Stimulated activated CD4-positive, alpha-beta T cell treated with anti-CD3 and anti-CD28 coated beads, Interleukin-2, amount 100 ng/mL, for 48 hours (primary cell): ENCODE measurements around the gene SLC25A28.

Experiments
- DNase-seq, 2 donors: peaks; one replicate each; pipeline ENCODE4 v3.0.0-alpha.2; 2020

Gene SLC25A28

DNA sequence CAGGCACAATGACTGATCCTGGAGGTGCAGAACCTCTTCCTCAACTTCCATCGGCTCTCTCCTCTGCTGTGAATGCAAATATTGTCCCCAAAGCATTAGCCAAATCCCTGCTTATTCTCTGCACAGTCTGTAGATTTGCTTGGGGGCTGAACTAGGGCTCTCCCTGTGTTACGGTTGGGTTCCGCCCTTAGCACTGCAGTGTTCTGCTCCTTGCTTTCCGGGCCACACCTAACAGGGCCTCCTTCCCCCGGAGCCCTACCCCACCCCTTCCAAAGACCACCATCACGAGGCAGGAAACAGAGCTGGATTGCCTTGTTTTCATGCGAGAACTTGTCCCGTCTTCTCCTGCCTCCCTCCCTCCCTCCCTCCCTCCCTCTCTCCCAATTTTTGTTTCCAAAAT is 36.6 kb downstream of the SLC25A28 start:
- DNase-seq = no peak

DNA sequence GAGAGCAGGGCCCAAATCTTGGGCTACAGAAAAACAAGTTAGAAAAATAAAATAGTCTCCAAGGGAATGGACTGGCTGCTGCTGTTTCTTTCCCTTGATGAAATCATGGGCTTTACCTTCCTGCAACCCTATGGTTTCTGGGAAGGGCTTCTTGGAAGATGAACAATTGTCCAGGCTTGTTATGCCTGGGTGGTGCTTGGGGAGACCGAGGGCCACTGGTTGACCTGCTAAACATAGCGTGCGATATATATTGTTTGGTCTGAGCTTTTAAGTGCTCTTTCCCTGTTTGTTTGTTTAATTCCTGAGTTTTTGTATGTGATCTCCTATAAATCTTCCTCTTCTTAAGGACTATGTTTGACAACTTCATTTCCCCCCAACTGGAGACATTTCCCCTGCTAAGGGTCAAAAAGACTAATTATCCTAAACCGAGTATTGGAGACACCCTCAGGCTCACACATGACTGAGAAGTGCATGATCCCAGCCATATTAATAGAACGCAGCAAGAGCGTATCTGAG is 37.9 kb downstream of the SLC25A28 start:
- no peak for DNase-seq

DNA sequence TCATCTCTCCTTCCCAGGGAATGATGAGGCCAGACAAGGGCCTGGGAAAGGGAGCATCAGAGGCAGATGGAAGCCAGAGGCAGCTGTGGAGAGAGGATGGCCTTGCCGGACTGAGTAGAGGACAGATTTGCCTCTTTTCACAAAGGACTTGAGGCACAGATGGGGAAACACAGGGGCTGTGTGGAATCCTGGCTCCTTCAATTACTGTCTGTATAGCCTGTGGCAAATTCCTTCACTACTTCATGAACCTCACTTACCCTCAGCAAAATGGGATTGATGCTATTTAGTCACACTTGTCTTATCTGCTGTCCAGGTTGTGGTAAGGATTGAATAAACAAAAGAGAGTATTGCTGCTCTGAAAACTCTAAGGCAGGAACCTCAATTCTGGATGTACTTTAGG is 40.3 kb downstream of the SLC25A28 start:
- DNase-seq = no peak

DNA sequence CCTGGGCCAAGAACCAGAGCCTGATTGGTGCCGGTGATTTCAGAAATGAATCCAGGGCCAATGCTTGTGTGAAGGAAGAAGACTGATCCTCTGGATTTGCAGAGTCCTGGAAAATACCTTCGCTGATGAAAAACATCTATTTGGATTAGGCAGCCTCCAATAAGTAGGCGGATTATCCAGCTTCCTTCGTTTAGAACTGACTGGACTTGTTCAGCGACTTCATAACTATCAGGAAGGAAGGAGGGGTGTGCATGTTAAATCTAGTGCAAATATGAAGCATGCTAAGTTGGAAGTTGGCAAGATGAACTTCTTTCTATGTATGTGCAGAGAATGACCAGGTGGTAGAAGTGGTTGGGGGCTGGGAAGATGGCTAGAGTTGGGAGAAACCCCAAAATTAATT is 46.4 kb downstream of the SLC25A28 start:
- no peak for DNase-seq

DNA sequence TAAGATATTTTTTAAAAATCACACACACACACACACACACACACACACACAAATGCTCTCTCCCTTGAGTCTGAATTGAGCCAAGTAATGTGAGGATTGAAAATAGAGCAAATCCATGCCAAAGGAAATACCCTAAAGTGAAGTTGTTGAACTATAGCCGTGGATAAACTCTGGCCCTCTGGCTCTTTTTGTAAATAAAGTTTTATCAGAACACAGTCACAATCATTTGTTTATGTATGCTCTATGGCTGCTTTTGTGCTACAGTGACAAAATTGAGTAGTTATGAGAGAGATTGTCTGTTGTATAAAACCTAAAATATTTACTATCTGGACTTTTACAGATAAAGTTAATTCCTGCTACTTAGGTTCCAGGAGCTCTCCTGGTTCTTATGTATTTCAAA is 48.4 kb downstream of the SLC25A28 start:
- DNase-seq = no peak

DNA sequence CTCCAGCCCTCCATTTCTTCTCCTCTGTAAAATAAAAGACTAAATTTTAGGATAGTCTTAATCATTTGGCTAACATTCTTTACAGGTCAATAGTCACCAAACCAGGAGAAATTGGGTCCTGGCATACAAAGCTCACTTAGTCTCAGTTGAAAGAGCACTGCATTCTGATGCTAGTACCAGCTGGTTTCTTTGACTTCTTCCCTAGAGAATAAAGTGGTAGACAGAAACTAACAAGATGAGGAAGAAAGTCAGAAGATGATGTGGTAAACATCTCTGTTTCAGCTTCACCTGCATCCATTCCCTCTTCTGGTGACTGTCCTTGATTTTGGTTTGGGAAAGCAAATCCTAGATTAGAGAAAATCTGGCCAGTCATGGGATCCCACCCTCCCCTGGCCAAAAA is 50.3 kb downstream of the SLC25A28 start:
- DNase-seq = no peak

DNA sequence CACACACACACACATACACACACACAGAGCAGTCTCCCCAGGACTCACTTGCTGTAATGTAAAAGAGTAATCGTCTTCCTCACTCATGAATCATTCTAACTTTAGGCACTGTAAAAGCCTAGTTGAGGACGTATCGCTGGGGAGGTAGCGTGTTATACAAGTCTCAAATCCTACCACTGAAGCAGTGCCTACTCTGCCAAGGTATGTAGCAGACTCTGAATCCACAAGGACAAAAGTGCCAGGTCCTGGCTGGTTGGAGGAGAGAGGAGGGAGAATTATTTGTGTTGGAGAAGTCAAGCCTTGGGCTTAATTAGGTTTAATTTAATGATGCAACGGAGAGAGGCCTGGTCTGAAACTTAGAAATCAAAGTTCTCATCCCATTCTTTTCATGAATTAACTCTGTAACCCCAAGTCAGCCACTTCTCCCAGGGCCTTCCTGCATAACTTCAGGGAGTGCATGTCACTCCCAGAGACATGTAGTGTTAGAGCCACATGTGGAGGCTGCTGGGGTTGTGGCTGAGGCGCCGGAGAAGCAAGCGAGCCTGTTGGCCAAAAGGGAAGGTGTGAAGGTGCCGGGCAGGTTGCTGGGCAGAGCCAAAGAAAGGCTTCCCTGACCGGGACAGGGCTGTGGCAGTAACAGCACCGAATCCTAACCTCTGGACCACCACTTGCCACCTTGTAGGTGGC is 50.8 kb downstream of the SLC25A28 start:
- no peak for DNase-seq

DNA sequence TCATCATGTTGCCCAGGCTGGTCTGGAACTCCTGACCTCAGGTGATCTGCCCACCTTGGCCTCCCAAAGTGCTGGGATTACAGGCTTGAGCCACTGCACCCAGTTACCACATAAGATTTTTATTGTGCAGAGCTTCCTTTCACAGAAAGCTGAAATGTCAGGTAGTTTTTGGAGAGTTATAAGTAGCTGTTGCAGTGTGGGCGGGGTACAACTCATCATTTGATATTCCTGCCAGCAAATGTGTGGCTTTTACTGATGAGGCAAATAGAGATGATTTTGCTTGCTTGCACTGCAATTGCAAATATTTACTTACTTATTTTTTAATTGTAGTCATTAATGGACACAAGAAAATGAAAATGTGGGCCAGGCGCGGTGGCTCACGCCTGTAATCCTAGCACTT is 55.1 kb downstream of the SLC25A28 start:
- no peak for DNase-seq

DNA sequence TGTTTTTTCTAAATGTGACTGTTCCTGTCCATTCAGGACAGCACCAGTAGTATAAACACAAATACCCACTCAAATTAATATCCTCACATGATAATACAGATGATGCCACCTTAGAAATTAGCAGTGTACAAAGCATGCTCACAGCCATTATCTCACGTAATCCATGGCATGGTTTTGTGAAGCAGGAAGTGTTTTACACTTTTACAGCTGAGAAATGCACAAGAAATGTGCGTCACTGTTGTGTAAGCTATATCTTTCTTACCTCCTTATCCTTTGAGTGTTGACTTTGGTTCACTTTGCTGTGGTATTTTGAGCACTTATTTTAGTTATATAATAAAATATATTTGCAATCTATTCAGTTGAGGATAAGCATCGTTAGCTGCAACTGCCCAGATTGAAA is 55.9 kb downstream of the SLC25A28 start:
- no peak for DNase-seq

DNA sequence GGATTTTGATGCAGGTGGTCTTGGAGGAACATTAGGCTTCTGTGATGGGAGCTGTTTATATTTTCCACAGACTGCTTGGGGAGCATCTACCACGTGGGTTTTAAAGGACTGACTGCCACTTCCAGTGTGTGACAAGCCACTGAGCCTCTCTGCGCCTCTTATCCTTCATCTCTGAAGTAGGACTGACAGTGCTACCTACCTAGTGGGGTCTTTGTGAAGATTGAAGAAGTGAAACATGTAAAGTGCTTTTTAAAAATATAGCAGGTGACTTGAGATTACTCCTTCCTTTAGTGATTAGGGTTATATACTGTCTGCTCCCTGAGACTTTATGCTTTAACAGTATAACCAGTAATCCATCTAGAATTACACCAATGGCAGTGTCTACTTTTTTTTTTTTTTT is 57.6 kb downstream of the SLC25A28 start:
- no peak for DNase-seq
